RPMI8226 (cell line): ENCODE measurements around the gene PIK3C2G.

ENCODE experiments used
- DNase-seq: peaks from one replicate; pipeline ENCODE4 v3.0.0-alpha.2; 2015

PIK3C2G gene

DNA sequence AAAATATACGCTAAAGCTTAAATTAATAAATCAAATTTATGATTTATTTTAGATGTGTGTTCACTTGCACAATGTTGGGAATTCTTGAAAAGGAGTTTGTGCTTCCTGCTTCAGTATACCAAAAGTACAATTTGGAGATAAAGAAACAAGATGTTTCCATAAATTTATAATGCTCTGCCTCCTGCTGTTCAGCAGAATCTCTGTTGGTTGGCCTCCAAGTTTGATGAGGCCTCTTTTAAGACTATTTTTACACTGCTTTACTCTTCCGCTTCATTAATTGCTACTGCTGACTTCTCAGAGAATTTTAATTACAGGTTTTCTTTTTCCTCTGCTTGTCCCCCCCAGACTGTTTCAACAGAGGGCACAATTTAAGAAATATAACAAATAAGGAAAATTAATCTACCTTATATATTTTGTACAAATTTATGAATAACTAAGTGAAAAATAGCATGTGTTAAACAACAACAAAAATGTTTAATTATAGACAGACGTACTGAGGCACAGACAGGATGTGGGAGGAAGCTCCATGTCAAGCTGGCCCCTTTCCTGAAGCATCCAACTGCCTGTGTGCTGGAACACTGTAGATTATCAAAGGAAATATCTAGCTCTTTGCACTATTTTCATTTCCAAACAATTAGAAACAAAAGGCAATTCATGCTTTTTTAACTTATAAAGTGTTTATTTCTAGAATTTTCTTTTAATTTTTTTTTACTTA, 83.9 kb downstream of the PIK3C2G start:
- DNase-seq: no peak

DNA sequence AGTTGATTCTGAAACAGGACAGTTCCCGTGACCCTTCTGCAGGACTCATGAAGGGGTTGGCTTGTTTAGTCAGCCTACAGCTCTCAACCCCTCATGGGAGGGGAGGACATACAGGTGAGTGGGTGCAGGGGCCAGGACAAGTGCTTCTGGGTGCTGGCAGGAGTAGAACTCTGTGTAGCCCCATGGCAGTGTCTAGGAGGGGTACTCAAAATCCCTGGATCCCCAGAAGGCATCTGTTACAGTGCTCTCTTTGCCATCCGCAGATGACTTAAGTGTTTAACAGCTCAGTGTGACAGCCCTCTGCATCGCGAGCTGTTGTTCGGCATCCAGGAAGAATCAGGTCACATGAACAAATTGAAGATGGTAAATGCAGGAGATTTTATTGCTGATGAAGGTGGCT, 91.0 kb downstream of the PIK3C2G start:
- DNase-seq: no peak

DNA sequence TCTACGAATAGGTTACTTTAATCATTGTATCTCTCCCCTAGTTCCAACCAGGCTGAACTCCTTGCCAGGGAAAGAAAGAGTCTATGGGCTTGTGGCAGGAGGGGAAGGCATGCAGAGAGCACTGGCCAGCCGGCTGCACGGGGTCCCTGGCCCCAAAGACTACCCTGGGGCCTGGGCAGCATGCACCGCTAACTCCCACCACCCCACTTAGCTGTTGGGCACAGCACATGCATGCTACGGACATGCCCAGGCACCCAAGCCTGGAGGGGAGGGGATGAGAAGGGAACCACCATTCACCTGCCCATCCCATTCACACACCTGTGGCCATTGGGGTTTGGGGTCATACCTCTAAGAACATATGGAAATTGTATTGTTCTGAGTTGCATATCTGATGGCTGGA, 94.1 kb downstream of the PIK3C2G start:
- DNase-seq: no peak

DNA sequence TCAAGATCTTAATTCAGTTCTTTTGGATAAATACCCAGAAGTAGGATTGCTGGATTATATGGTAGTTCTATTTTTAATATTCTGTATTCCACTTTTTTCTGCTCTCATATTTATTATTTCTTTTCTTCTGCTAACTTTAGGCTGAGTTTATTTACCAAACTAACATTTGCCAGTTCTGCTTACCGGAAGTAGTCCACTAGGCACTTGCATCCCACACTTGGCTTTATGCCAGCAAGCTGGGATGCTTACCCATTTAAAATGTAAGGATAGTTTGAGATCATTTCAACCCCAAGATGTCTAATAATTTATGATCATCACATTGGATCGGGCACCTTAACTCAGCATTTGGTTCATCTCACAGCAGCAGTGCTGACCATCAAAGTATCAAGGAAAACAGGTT, 96.8 kb downstream of the PIK3C2G start:
- DNase-seq: no peak

DNA sequence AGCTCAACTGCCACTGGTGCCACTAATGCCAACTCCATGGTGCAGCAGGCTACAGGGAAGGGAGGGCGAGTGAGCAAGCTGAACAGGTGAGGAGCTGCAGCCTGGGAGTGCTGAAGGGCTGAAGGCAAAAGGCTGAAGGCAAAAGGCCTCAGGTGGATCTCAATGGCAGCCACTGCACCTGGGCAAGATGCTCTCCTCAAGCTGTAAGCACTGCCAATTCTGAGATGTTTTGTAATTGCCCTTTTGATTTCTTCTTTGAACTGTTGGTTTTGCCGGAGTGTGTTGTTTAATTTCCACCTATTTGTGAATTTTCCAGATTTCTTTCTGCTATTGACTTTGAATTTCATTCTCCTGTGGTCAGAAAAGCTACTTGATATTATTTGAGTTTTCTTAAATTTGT, 97.6 kb downstream of the PIK3C2G start:
- DNase-seq: no peak

DNA sequence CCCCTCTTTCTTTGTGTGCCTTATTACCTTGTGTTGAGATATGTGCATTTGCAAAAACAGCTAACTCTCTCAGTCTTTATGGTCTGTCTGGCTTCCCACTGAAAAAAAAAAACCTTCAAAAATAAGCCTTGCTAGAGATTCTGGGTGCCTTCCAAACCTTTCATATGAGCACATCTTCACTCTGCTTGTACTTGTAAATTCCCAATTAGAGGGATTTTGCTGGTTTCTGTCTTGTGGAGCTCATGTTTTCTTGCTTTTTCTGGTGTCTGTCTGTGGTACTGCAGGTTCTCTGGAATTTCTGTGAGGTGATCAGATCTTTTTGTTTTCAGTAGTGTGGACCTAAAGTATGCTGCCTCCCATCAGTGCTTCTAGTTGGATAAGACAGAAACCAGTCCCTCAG, 100.1 kb downstream of the PIK3C2G start:
- no peak for DNase-seq

DNA sequence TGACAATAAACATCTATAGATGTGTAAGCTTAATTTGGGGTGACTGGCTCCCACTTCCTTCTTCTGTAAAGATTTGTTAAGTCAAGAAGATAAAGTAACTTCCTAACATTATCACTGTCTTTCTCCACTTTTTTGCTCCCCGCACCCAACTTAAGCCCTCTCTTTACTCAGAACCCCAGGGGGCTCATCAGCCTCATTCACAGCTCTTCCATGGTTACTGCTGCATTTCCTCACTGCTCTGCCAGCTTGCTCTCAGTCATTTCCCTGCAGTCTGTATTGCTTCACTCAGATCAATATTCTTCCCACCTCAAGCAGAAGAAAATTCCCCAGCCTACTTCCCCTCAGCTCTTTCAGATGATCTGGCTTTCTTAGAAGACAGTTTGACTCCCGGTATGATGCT, 102.0 kb downstream of the PIK3C2G start:
- no peak for DNase-seq

DNA sequence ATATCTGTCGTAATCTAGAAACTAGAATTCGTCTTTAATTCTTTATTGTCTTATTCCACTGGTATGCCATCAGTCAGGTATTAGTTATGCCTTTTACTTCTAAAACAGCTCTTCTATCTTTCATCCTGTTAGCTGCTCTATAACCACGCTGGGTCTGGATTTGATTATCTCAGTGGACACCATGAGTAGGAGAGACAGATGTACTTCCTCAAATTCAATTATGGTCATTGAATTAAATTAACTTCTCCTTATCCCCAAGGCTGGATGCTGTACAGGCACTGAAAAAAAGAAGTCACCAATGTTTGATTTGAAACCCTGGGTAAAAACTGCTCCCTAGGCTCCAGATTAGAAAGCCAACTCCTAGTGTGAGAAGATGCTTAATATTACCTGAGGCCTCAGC, 107.3 kb downstream of the PIK3C2G start:
- no peak for DNase-seq

DNA sequence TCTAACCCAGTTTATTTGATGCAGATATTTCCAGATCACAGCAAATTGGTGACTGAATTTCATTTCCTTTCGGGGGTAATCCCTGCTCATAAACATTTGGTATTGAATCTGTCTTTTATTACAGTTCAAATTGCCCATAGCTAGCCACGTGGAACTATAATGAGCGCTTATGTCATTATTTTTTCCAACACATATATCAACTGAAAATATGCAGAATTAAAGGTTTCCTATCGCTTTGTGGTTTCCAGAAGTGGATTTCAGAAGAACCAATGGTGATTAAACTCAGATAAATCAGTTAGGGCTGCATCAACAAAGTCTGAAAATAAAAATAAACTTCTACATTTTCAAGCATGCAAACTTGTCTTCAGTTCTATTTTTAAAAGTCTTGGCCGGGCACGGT, 111.9 kb downstream of the PIK3C2G start:
- no peak for DNase-seq

DNA sequence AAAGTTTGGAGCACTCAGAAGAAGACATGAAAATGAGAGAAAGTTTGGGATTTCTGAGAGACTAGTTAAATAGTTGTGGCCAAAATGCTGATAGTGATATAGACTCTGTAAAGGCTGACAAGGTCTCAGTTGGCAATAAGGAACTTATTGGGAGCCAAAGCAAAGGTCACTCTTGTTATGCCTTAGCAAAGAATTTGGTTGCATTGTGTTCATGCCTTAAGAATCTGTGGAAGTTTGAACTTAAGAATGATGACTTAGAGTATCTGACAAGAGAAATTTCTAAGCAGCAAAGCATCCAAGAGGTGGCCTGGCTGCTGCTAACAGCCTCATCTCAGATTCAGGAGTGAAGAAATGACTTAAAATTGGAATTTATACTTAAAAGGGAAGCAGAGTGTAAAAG, 113.8 kb downstream of the PIK3C2G start:
- DNase-seq: no peak

DNA sequence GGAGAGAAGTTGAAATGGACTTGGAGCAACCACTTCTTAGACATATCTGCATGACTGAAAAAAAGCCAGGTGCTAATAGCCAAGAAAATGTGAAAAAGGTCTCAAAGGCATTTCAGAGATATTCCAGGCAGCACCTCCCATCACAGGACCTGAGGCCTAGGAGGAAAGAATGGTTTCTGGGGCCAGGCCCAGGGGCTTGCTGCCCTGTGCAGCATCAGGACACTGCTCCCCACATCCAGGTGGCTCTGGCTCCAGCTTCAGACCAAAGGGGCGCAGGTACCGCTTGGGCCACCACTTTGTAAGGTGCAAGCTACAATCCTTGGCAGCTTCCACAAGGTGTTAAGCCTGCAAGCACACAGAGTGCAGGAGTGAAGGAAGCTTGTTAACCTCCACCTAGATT, 114.3 kb downstream of the PIK3C2G start:
- DNase-seq: no peak

DNA sequence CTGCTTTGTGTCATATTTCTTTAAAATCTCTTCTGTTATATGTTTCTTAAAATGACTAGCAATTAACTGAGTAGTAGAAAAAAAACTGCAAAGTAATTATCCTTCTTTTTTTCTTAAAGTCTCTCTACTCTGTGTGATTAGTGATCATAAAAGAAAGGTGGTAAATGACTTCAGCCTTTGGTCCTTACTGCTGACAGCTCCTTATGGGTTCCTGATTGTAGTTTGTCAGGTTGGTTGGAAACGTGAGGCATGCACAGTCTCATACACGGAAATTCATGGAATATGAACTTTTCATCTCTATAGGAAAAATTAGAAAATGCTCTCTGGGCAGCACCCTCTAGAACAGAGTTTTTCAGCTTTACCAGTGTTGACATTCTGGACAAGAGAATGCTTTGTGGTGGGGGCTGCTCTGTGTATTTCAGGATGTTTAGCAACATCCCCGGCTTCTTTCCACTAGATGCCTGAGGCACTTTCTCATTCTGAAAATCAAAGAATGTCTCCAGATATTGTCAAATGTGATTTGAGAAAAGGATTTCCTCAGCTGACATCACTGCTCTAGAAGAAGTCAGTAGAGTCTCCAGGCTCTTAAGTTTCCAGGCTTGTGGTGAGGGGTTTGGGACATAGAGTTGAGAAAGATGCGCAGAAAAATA, 121.0 kb downstream of the PIK3C2G start:
- no peak for DNase-seq

DNA sequence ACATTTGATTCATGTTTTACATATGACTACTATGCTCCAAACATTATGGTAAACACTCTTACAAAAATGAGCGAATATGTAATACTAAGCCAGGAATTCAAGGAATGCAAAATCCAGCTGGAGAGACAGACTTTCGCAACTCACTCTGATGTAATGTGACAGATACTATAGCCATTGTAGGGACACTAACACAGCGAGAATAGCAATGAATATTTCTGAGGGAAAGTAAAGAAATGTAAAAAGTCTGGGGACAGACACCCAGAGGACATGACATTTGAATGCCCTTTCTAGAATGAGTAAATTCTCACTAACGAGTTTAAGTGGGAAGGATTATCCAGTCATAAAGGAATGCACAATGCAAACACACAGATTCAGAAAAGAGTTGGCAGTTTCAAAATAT, 121.9 kb downstream of the PIK3C2G start:
- no peak for DNase-seq

DNA sequence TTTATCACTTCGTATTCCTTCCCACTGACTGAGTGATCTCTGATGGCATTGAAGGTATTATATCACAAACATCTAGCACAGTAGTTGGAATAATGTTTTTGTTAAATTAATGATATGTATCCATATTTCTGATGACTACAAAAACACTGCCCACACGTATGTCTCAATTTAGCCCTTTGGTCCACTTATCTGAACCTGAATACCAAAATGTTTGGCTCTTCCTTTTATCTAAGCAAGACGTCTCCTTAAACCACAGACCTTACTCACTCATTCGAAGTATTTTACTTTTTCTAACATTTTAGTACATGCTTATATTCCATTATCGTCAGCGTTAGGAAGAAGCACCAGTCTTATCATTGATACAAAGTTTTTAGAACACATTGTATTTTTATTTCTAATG, 126.4 kb downstream of the PIK3C2G start:
- DNase-seq: no peak

DNA sequence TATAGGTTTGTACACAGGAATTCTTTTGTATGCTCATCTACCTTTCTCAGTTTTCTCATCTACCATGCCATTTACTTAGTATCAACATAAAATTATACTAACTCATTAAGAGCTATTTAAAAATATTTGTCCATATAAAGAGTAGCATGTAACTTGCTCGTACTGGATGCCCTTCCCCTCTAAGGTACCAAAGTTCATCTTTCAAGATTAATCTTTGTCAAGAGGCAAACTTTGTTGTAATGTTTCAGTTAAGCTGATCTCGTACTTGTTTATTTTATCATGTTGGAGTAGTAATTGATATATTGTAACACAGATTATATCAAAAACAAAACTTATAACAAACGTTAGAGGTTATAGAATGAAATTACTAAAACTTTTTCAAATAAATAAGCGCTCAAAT, 128.5 kb downstream of the PIK3C2G start:
- DNase-seq: no peak

DNA sequence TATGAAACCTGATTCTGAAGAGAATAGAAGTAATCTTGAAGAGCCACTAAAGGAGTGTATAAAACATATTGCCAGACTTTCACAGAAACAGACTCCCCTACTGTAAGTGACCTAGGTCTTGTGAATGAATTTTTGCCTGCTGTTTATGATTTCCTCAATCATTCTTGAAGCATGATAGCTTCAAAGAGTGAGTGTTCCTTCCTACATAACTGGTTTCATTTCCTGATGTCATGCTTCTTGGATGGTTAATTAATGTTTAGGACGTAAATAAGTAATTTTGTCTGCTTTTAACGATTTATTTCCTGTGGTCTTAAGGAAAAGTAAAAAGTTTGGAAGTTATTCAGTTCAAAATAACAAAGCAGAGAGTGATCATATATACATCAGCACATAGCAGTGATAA, 129.8 kb downstream of the PIK3C2G start:
- no peak for DNase-seq

DNA sequence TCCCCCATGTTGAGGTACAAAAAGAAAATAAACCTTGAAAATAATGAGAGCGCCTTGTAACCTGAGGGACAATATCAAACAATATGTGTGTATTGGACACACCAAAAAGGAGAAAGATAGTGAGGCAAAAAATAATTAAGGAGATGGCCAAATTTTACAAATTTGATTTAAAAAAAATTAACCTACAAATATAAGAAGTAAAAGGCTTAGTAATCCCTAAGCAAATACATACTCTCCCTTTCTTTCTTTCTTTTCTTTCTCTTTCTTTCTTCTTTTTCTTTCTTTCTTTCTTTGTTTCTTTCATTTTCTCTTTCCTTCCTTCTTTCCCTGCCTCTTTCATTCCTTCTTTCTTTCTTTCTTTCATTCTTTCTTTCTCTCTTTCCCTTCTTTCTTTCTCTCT, 133.4 kb downstream of the PIK3C2G start:
- DNase-seq: no peak

DNA sequence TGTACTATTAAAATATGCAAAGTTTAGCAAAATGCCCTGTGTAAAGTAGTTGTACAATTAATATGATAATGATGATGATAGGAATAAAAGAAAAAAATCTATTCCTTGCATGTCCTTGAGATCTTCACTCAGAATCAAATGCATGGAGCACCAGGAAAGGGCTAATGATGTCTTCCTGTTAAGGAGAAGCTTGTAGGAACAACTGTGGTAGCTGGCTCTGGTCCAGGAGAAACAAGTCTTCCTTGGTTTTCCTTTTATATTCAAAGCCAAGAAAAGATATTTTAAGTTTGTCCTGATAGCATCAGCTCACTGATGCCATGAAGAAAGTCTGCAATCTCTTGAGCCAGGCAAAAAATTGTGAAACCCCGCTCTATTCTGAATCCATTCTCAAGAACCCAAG, 138.9 kb downstream of the PIK3C2G start:
- DNase-seq: no peak

DNA sequence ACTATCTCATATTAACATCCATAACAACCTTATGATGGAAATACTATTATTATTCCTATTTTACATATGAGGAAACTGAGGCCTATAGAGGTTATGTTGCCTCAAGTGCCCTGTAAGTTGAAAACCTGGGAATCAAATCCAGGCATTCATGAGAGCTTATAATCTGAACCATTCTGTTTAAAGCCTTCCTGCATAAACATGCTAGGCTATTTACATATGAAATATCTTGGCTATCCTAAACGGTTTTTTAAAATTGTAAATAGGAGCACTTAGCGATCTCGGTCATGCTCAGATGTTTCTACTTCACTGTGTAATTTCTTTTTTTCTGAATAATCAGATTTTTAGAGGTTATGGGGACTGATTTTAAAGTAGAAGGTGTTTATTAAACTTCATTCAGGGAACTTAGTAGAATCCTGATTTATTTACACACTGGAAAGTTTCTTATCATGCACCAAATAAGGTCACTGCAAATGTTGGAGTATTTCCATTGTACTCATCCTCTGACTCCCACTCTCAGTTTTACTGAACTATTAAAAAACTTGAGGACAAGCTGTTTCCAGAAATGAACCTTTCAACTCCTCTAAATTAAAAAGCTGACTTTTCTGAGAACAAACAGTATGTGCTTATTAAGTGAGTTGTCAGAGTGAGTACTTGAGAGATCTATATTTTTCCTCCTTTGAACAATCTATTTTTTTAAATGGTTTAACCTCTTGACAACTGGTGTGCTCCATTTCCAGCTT, 141.7 kb downstream of the PIK3C2G start:
- DNase-seq: no peak

DNA sequence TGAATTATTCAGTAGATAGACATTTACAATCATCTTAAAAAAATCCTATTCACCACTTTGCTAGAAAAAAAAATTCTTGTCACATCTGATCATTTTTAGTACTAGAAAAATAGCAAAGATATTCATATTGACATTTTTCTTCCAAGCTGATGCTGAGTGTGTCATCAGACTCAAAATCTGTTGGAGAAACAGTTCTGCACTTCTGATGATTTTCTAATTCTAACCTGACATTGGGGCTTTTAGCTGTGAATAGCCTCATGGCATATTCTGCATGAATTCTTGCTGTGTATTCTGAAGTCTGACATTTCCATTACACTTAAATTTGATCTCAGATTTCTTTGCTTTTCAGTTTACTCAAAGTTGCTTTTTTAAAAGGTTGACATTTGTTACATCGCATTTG, 150.1 kb downstream of the PIK3C2G start:
- DNase-seq: no peak

DNA sequence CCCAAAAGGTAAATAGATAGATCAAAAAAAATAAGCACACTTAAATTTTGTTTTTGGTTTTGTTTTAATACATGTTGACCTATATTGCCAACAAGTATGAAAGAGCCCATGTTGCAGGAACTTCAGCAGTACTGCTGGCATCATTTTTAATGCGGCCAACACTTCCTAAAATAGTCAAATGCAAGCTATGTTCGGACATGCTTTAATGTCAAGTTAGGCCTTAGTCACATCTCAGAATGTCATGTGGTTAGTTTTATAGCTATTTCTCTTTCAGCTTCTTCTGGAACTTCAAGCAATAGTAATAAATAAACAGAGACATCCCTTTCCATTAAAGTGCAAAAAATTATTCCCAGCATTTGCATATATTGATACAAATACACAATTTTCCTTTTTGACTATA, 153.4 kb downstream of the PIK3C2G start:
- no peak for DNase-seq

DNA sequence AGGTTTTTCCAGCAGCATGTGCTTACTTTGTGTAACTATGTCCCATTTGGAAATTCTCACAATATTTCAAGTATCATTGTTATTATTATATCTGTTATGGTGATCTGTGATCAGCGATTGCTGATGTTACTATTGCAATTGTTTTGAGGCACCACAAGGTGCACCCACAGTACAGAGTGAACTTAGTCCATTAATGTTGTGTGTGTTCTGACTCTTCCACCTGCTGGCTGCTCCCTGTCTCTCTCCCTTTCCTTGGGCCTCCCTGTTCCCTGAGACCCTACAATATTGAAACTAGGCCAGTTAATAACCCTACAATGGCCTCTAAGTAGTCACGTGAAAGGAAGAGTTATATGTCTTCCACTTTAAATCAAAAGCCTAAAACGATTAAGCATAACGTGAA, 153.9 kb downstream of the PIK3C2G start:
- no peak for DNase-seq

DNA sequence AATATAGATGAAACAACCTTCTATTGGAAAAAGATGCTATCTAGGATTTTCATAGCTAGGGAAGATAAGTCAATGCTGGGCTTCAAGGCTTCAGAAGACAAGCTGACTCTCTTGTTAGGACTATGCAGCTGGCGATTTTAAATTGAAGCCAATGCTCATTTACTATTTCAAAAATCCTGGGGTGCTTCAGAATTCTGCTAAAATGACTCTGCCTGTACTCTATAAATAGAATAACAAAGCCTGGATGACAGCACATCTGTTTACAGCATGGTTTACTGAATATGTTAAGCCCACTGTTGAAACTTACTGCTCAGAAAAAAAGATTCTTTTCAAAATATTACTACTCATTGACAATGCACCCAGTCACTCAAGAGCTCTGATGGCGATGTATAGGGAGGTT, 155.1 kb downstream of the PIK3C2G start:
- no peak for DNase-seq

DNA sequence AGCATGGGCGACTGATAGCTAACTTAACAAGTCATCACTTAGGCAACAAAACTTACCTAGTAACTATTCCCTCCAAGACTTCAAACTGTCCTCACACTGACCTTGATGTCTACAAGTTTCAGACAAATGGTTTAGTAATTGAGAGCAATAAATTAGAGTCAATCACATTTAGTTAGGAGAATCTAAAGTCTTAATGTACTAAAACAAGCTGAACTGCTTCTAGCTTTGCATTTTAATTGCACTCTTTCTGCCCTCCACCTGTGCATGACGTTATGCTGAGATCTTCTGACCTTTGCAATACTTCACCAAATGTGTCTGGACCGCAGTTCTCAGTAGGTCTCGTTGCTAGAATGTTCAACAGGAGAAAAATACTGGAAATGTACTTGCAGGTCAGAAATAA, 158.0 kb downstream of the PIK3C2G start:
- no peak for DNase-seq
